Activated CD8-positive, alpha-beta memory T cell treated with anti-CD3 and anti-CD28 coated beads for 48 hours (primary cell): Measurements from ENCODE around the gene RALGPS1.

Source experiments
- DNase-seq, 3 experiments: peaks; one replicate each; pipeline ENCODE4 v3.0.0-alpha.2; 2020; ENCODE audit warnings: low read depth in 2 of 3, low spot score in 2 of 3

The RALGPS1 gene

GRCh38 chr9:127149463-127150390, 235.1 kb downstream of the RALGPS1 start:
- no peak for DNase-seq

GRCh38 chr9:127153501-127153900, 238.9 kb downstream of the RALGPS1 start:
- DNase-seq = no peak

- no peak for DNase-seq
These were observed 239.4 kb downstream of the RALGPS1 start for GRCh38 chr9:127154003-127154389.

- no peak for DNase-seq
These were observed 240.0 kb downstream of the RALGPS1 start for GRCh38 chr9:127154390-127155191.

- DNase-seq = no peak
These were observed 240.9 kb downstream of the RALGPS1 start for GRCh38 chr9:127155314-127155960.

GRCh38 chr9:127158786-127159324, 244.3 kb downstream of the RALGPS1 start:
- no peak for DNase-seq

- DNase-seq = no peak
These were observed 244.8 kb downstream of the RALGPS1 start for GRCh38 chr9:127159325-127159801.

DNA sequence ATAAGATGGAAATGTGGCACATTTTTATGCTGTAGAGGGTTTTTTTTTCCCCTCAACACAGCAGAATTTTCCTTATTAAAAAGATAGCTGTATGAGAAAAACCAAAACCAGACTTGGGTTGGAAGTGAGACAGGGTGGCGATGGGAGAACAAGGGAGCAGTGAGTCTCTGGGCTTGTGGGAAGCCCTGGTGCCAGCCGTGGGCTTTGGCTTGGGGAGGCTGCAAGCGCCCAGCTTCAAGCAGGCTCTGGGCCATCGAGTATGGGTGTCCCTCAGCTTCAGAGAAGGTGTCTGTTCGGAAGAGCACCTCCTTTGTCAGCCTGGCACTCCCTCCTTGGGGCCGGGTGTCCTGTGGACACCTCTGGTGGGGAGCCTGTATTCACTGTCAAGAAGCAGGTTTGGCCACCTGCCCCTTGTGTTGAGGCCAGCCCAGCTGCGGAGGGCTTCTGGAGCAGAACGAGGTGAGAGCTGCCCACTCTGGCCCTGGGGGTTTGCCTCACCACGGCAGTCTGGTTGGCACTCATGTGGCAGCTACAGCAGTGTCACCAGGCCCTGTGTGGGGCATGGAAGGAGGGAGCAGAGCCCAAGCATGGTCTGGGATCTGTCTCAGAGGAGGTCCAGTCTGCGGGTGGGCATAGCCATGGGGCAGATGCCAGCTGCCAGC, 245.5 kb downstream of the RALGPS1 start:
- DNase-seq = no peak

GRCh38 chr9:127161081-127161624, 246.6 kb downstream of the RALGPS1 start:
- no peak for DNase-seq

DNA sequence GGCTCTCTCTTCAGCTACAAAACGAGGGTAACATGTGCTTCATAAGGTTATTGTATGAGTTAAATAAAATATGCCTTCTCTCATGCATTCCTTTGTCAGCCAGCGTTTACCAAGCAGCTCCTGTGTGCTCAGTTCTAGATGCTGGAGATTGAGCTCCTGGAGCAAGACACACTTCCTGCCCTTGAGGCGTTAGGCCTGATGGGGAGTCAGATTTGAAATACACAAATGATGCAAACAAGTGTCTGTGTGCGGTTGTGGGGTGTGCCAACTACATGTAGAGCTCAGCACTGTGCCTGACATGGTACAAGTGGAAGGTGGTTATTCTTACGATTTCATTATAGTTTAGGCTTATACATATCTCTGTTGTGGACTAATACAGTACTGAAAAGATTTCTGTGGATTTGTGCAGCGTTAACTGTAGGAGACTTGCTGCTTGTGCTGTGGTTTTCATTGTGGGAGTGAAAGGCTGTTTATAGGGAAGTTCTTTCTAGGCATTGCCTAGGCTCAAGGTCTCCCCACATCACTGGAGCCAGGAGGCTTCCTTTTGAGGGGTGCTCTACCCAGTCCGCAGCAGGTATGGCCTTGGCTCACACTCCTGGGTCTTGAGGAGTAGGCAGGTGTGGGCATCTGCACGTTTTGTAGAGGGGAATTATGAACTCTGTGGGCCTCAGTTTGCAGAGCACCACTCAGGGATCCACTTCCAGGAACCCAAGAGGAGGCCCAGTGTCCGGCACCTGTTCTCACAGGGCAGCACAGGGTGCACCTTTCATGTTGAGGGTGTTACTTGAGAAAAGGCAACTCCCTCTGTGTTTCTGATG, 247.7 kb downstream of the RALGPS1 start:
- DNase-seq = no peak

- DNase-seq = no peak
These were observed 248.3 kb downstream of the RALGPS1 start for GRCh38 chr9:127162864-127163365.

GRCh38 chr9:127163409-127163808, 248.8 kb downstream of the RALGPS1 start:
- no peak for DNase-seq

DNA sequence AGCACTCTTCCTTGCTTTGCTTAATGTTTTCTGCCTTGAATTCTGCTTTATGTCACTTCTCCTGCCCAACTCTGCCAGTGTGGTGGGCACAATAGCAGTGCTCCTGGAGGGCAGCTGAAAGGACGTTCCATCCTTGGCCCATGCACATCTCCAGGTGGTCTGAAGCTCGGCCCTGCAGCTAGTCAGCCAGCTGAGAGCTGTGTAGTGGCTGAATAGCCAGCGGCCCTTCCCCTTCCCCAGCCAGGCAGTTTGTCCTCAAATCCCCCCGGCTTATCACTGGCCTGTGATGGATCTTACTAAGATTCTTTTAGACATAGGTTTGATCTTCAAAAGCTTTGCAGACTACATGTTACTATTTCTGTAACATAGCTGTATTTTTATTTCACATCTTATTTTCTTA, 250.5 kb downstream of the RALGPS1 start:
- no peak for DNase-seq

DNA sequence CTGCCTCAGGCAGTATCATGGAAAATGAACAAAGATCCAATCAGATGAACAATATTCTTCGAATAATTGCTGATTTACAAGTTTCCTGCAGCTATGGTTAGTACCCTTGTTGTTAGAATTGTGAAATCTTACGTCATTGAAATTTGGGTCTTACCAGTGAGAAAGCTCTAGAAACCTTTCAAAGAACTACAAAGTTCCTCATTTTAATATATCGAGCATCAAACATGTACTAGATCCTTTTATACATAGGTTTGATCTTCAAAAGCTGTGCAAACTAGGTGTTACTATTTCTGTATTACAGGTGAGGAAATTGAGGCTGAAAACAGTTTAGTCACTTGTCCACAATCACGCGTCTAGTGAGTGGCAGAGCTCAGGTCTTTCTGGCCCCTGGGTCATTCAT, 251.5 kb downstream of the RALGPS1 start:
- no peak for DNase-seq

- DNase-seq = no peak
These were observed 252.3 kb downstream of the RALGPS1 start for GRCh38 chr9:127166651-127167524.

DNA sequence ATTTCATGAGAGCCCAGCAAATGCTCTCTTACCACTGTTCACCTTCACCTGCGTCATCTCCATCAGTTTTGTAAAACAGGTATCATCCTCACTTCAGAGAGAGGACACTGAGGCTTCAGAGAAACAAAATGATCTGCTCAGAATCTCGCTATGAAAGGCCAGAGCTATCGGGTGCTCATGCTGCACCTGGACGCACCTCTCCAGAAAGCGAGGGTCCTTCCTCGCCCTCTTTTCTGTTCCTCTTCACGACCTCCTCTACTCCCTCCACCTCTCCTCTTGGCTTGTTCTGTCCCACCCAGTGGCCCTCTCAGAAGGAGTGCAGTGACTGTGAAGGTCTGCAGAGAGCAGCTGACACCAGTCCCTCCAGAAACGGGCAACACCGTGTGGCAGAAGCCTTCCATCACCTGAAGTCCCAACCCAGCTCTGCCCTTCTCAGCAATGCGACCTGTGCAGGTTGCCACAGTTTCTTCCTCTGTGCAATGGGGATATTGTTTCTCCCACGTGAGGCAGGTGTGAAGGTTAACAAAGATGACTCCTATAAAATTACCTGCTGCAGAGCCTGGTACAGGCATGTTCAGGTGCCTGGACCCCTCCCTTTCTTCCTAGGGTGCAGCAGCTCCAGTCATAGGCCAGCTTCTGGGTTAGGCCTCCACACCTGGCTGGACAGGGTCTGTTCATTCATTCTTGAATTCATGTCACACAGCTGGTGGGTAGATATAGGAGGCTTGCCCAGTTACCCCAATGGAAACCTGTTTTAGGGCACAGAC, 253.2 kb downstream of the RALGPS1 start:
- DNase-seq = no peak

DNA sequence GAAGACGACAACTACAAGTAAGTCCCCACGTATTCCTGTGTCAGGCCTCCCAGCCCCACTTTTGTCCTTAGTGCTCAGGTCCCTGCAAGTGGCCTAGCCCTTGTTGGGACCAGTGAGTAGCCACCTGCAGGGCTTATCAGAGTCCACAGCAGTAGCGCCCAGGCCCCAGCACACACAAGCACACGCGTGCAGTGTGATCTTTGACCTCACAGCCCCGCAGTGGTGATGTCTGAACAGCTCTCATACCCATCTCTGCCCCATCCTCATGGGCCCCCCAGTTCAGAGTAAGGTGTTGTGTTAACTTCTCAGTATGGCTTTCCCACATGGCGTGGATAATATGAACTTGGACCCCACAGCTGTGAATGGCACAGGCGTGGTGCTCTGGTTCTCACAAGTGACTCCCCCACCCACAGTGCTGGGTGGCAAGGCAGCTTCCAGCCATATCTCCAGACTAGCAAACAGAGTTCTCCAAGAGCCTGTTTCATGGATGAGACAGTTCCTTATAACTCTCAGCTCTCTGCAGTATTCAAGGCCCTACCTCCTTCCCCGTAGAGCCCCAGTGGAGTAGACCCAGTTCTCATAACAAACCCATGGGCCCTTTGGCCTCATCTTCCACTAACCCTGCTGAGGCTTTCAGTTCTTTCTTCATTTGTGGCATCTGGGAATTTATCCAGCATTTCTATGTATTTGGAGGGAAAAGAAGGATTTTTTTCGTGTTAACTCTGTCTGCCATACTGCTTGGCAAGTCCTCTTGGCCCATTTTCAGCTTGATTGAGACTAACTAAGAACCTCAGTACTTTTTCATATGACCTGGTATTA, 254.4 kb downstream of the RALGPS1 start:
- no peak for DNase-seq
